ENCODE measurements around the gene TAF7.

DNA sequence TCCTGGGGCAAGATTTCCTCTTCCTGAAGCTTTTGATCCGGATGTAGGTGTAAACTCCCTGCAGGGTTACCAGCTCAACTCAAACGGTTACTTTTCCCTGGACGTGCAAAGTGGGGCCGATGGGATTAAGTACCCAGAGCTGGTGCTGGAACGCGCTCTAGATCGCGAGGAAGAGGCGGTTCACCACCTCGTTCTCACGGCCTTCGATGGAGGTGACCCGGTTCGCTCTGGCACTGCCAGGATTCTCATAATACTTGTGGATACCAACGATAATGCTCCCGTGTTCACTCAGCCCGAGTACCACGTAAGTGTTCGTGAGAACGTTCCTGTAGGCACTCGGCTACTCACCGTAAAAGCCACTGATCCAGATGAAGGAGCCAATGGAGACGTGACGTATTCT lies 35.1 kb upstream of the TAF7 start:
- no peak for TF ChIP-seq POLR2AphosphoS5 (IDR thresholded peaks at IDR 0.05; ENCODE audit: low read depth, low read length)
- TF ChIP-seq POLR2A (IDR thresholded peaks at IDR 0.05; ENCODE audit: low read depth, low read length), result no peak
- TF ChIP-seq TAF1 (IDR thresholded peaks at IDR 0.05; ENCODE audit: borderline replicate concordance, low read depth, low read length), result no peak

Data from GM12892 (cell line).